HEK293 (cell line): ENCODE data around the gene FAM32A.

Source experiments
- CTCF ChIA-PET: fragments of 350-600 bp; formaldehyde crosslinking; extraction: SDS; loops from one replicate; lab custom pipeline; 2021; ENCODE audit warnings: antibody characterized with exemption; lab: Yijun Ruan, JAX
- POLR2A ChIA-PET: fragments of 300-600 bp; formaldehyde crosslinking; extraction: SDS; loops from one replicate; lab custom pipeline; 2020; ENCODE audit warnings: antibody characterized with exemption, inconsistent platforms; lab: Yijun Ruan, JAX
- H3K27ac ChIP-seq: fragments of 200-500 bp; sonication (Bioruptor generic); 2 replicates; pipeline ENCODE4 v1.5.1; 2014; ENCODE audit warnings: low read depth, low read length, control low read depth, inconsistent platforms; ENCODE audit errors: extremely low read depth
- H3K36me3 ChIP-seq, 2 experiments: fragments of 200-500 bp in 1 of 2; sonication (Bioruptor generic) in 1 of 2; 1 replicate in 1 of 2; 2 replicates in 1 of 2; pipeline ENCODE4 v1.5.1; 2014 to 2017; ENCODE audit warnings: inconsistent platforms in 2 of 2, low read length in 2 of 2; ENCODE audit not compliant: control insufficient read depth in 2 of 2, insufficient read depth in 1 of 2
- H3K4me1 ChIP-seq: fragments of 200-500 bp; sonication (Bioruptor generic); 2 replicates; pipeline ENCODE4 v1.5.1; 2014; ENCODE audit warnings: mild to moderate bottlenecking, low read length, inconsistent platforms; ENCODE audit not compliant: control insufficient read depth, insufficient read depth
- H3K4me3 ChIP-seq: 2 replicates; pipeline ENCODE4 v1.5.1; 2011; ENCODE audit warnings: low read depth, mild to moderate bottlenecking, control low read depth, low read length, moderate library complexity
- H3K9me3 ChIP-seq: fragments of 200-500 bp; sonication (Bioruptor generic); 2 replicates; pipeline ENCODE4 v1.5.1; 2014; ENCODE audit warnings: low read depth, low read length, inconsistent platforms; ENCODE audit not compliant: control insufficient read depth, insufficient read depth
- HOXC10 ChIP-seq: sonication (generic); formaldehyde crosslinking; IDR thresholded peaks from 2 replicates; pipeline ENCODE4 v1.8.1; 2023; ENCODE audit warnings: mild to moderate bottlenecking, missing genetic modification reagents
- MEIS1 ChIP-seq: sonication (generic); formaldehyde crosslinking; IDR thresholded peaks from 2 replicates; pipeline ENCODE4 v1.8.1; 2022; ENCODE audit warnings: missing genetic modification reagents, mild to moderate bottlenecking, borderline replicate concordance
- MZF1 ChIP-seq: fragments of 450-650 bp; formaldehyde crosslinking; IDR thresholded peaks from 2 replicates; pipeline ENCODE4 v1.5.1; 2017; ENCODE audit warnings: missing biosample characterization, missing genetic modification characterization, borderline replicate concordance
- PRDM10 ChIP-seq: fragments of 450-650 bp; formaldehyde crosslinking; IDR thresholded peaks from 2 replicates; pipeline ENCODE4 v1.5.1; 2016; ENCODE audit warnings: missing biosample characterization, missing genetic modification characterization
- SETDB1 ChIP-seq: IDR thresholded peaks from one replicate; pipeline ENCODE4 v1.6.1; 2017; ENCODE audit warnings: mild to moderate bottlenecking, low read length, moderate library complexity, mixed read lengths; ENCODE audit not compliant: insufficient read length
- SP7 ChIP-seq: fragments of 450-650 bp; formaldehyde crosslinking; IDR thresholded peaks from 2 replicates; pipeline ENCODE4 v1.5.1; 2016; ENCODE audit warnings: missing biosample characterization, missing genetic modification characterization
- ZBTB10 ChIP-seq: fragments of 450-650 bp; formaldehyde crosslinking; IDR thresholded peaks from 2 replicates; pipeline ENCODE4 v1.5.1; 2016; ENCODE audit warnings: missing biosample characterization, missing genetic modification characterization
- ZBTB6 ChIP-seq: fragments of 450-650 bp; formaldehyde crosslinking; IDR thresholded peaks from 2 replicates; pipeline ENCODE4 v1.5.1; 2017; ENCODE audit warnings: missing biosample characterization, missing genetic modification characterization
- ZBTB8A ChIP-seq: fragments of 450-650 bp; formaldehyde crosslinking; IDR thresholded peaks from 2 replicates; pipeline ENCODE4 v1.5.1; 2016; ENCODE audit warnings: missing biosample characterization, missing genetic modification characterization
- ZFP41 ChIP-seq: fragments of 450-650 bp; formaldehyde crosslinking; IDR thresholded peaks from 2 replicates; pipeline ENCODE4 v1.5.1; 2016; ENCODE audit warnings: missing biosample characterization, missing genetic modification characterization, borderline replicate concordance
- ZNF19 ChIP-seq: fragments of 450-650 bp; formaldehyde crosslinking; IDR thresholded peaks from 2 replicates; pipeline ENCODE4; 2016; ENCODE audit warnings: missing biosample characterization, missing genetic modification characterization, low read depth
- ZNF211 ChIP-seq: fragments of 450-650 bp; formaldehyde crosslinking; IDR thresholded peaks from 2 replicates; pipeline ENCODE4 v1.5.1; 2016; ENCODE audit warnings: low read depth, missing biosample characterization, missing genetic modification characterization
- ZNF280D ChIP-seq: fragments of 450-650 bp; formaldehyde crosslinking; IDR thresholded peaks from 2 replicates; pipeline ENCODE4 v1.5.1; 2016; ENCODE audit warnings: missing biosample characterization, missing genetic modification characterization
- ZNF324 ChIP-seq: fragments of 450-650 bp; formaldehyde crosslinking; IDR thresholded peaks from 2 replicates; pipeline ENCODE4 v1.5.1; 2016; ENCODE audit warnings: missing biosample characterization, missing genetic modification characterization
- ZNF366 ChIP-seq: fragments of 450-650 bp; formaldehyde crosslinking; conservative IDR thresholded peaks from 2 replicates; pipeline ENCODE4 v1.5.1; 2016; ENCODE audit warnings: missing biosample characterization, missing genetic modification characterization
- ZNF48 ChIP-seq: fragments of 450-650 bp; formaldehyde crosslinking; IDR thresholded peaks from 2 replicates; pipeline ENCODE4 v1.5.1; 2016; ENCODE audit warnings: missing biosample characterization, missing genetic modification characterization
- ZNF555 ChIP-seq: fragments of 450-650 bp; formaldehyde crosslinking; conservative IDR thresholded peaks from 2 replicates; pipeline ENCODE4 v1.5.1; 2017; ENCODE audit warnings: missing biosample characterization, mild to moderate bottlenecking, missing genetic modification characterization, inconsistent platforms
- ZNF560 ChIP-seq: fragments of 450-650 bp; formaldehyde crosslinking; IDR thresholded peaks from 2 replicates; pipeline ENCODE4 v1.5.1; 2017; ENCODE audit warnings: missing biosample characterization, missing genetic modification characterization, borderline replicate concordance
- ZNF621 ChIP-seq: fragments of 450-650 bp; formaldehyde crosslinking; IDR thresholded peaks from 2 replicates; pipeline ENCODE4 v1.5.1; 2017; ENCODE audit warnings: missing biosample characterization, missing genetic modification characterization
- ZNF629 ChIP-seq: fragments of 450-650 bp; formaldehyde crosslinking; IDR thresholded peaks from 2 replicates; pipeline ENCODE4 v1.5.1; 2017; ENCODE audit warnings: missing biosample characterization, missing genetic modification characterization
- ZNF670 ChIP-seq: fragments of 450-650 bp; formaldehyde crosslinking; IDR thresholded peaks from 2 replicates; pipeline ENCODE4 v1.5.1; 2016; ENCODE audit warnings: missing biosample characterization, missing genetic modification characterization, low read depth
- ZNF791 ChIP-seq: fragments of 450-650 bp; formaldehyde crosslinking; IDR thresholded peaks from 2 replicates; pipeline ENCODE4 v1.5.1; 2016; ENCODE audit warnings: missing biosample characterization, missing genetic modification characterization
- TF ChIP-seq, protein P1 (sequence below): IDR thresholded peaks from 2 replicates; pipeline ENCODE4 v1.6.1; 2011; ENCODE audit warnings: mild to moderate bottlenecking, low read depth, low read length, borderline replicate concordance

The FAM32A gene

DNA sequence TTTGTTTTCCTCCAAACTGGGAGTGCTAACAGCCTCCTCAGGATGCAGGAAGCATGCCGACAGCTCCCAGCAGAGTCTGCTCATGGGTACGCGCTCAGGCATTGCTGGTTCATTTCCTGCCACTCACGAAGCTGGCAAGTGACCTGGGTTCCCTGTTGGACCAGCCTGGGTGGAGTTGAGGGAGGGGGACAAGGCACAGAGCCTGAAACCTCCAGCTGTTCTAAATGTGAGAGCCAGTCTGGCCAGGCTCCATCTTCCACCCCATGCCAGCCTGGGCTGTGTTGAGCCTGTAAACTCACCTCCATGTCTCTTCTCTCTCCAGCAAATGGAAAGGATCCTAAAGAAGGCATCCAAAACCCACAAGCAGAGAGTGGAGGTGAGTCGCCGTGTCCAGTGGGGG is 5.0 kb downstream of the FAM32A start:
- TF ChIP-seq ZNF211 (tag by site-specific recombination) = no peak
- TF ChIP-seq ZNF324 (tag by site-specific recombination) = no peak
- TF ChIP-seq, protein P1, sequence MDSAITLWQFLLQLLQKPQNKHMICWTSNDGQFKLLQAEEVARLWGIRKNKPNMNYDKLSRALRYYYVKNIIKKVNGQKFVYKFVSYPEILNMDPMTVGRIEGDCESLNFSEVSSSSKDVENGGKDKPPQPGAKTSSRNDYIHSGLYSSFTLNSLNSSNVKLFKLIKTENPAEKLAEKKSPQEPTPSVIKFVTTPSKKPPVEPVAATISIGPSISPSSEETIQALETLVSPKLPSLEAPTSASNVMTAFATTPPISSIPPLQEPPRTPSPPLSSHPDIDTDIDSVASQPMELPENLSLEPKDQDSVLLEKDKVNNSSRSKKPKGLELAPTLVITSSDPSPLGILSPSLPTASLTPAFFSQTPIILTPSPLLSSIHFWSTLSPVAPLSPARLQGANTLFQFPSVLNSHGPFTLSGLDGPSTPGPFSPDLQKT = no peak
- no peak for TF ChIP-seq ZBTB10 (tag by site-specific recombination)
- no peak for TF ChIP-seq ZNF555
- TF ChIP-seq ZBTB8A (tag by site-specific recombination) = no peak
- TF ChIP-seq MEIS1 = no peak
- TF ChIP-seq ZNF621 (tag by site-specific recombination) = no peak
- TF ChIP-seq PRDM10 = no peak
- TF ChIP-seq ZNF19 (tag by site-specific recombination) = no peak
- TF ChIP-seq HOXC10 = no peak
- no peak for TF ChIP-seq ZBTB6
- no peak for TF ChIP-seq SETDB1
- POLR2A ChIA-PET = interaction anchor here (0.6 kb wide), 2 partner anchors 225 to 290 kb away, joined by 3 to 5 read pairs; no protein-coding TSS in a partner anchor

DNA sequence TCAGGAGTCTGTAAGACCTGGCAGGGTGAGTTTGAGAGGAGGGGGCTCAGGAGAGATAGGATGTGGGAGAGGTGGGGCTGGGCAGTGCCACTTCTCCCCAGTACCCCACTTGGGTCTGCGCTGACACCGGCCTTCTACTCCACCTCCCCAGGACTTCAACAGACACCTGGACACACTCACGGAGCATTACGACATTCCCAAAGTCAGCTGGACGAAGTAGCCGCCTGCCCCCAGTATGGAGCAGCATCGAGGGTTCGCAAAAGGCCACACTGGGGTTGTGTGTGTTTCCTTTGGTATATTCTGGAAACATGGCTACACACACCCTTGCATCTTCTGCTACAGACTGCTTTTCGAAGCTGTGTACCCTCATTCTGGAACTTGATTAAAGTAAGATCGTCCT is 5.5 kb downstream of the FAM32A start:
- Histone ChIP-seq H3K4me1 (no peaks in the 10 kb centered on the region), H3K36me3 (peaks cover 19 to 61% of the 10 kb centered on the region in 2 experiments), H3K9me3 (no peaks in the 10 kb centered on the region), H3K27ac (no peak overlapping the region), H3K4me3 (no peak overlapping the region)
- POLR2A ChIA-PET = no interaction called here
- CTCF ChIA-PET = interaction anchor here (0.6 kb wide), 1 partner anchor 1041 kb away, joined by 4 read pairs; no protein-coding TSS in a partner anchor
- no peak for TF ChIP-seq MZF1 (tag by site-specific recombination)
- TF ChIP-seq ZNF366 (tag by site-specific recombination) = no peak
- TF ChIP-seq ZNF629 (tag by site-specific recombination) = no peak
- TF ChIP-seq ZNF560 (tag by site-specific recombination) = no peak
- TF ChIP-seq ZNF670 (tag by site-specific recombination) = no peak
- no peak for TF ChIP-seq ZNF791 (tag by site-specific recombination)
- TF ChIP-seq ZNF555 = no peak
- no peak for TF ChIP-seq ZFP41
- no peak for TF ChIP-seq ZNF280D
- TF ChIP-seq SP7 (tag by site-specific recombination) = no peak
- no peak for TF ChIP-seq ZNF48 (tag by site-specific recombination)

More for the DNA sequence above, 5.0 kb downstream of the FAM32A start:
- no peaks in the 10 kb centered on the region for H3K4me1 ChIP-seq
- CTCF ChIA-PET = interaction anchor here (0.6 kb wide), 1 partner anchor 1040 kb away, joined by 4 read pairs; no protein-coding TSS in a partner anchor
- no peak overlapping the region for H3K4me3 ChIP-seq
- H3K36me3 ChIP-seq = peaks cover 19 to 61% of the 10 kb centered on the region in 2 experiments
- H3K9me3 ChIP-seq = no peaks in the 10 kb centered on the region
- H3K27ac ChIP-seq = no peak overlapping the region
